NCI-H345 (cell line): ENCODE results near the gene SLC22A23.
A peak's percentile ranks its signal among the peaks of the same experiment; 100 is the strongest.

ENCODE experiments used
- DNase-seq: peaks from one replicate; lab custom pipeline; 2025; lab: John Stamatoyannopoulos, UW

SLC22A23 gene

GRCh38 chr6:3316818-3317217, 140.0 kb downstream of the SLC22A23 start:
- no peak for DNase-seq

- no peak for DNase-seq
Measured at GRCh38 chr6:3316331-3316730, 140.5 kb downstream of the SLC22A23 start.

GRCh38 chr6:3315841-3316240, 141.0 kb downstream of the SLC22A23 start:
- no peak for DNase-seq

GRCh38 chr6:3314621-3315467, 142.0 kb downstream of the SLC22A23 start:
- DNase-seq, result no peak

GRCh38 chr6:3314176-3314575, 142.7 kb downstream of the SLC22A23 start:
- DNase-seq, result no peak

- no peak for DNase-seq
Measured at GRCh38 chr6:3312604-3313231, 144.1 kb downstream of the SLC22A23 start.

- DNase-seq, result no peak
Measured at GRCh38 chr6:3311826-3312225, 145.0 kb downstream of the SLC22A23 start.

GRCh38 chr6:3310703-3311102, 146.1 kb downstream of the SLC22A23 start:
- DNase-seq, result peak; percentile 9

GRCh38 chr6:3310051-3310448, 146.8 kb downstream of the SLC22A23 start:
- DNase-seq, result no peak

GRCh38 chr6:3309391-3310050, 147.3 kb downstream of the SLC22A23 start:
- DNase-seq, result peak; percentile 45

GRCh38 chr6:3308106-3308505, 148.7 kb downstream of the SLC22A23 start:
- no peak for DNase-seq

GRCh38 chr6:3307436-3307835, 149.4 kb downstream of the SLC22A23 start:
- DNase-seq, result no peak

- DNase-seq, result no peak
Measured at GRCh38 chr6:3306848-3307247, 150.0 kb downstream of the SLC22A23 start.

GRCh38 chr6:3305831-3306230, 151.0 kb downstream of the SLC22A23 start:
- DNase-seq, result no peak

GRCh38 chr6:3305216-3305565, 151.7 kb downstream of the SLC22A23 start:
- no peak for DNase-seq

- DNase-seq, result no peak
Measured at GRCh38 chr6:3304500-3305215, 152.2 kb downstream of the SLC22A23 start.

- DNase-seq, result no peak
Measured at GRCh38 chr6:3303795-3304411, 152.9 kb downstream of the SLC22A23 start.

- DNase-seq, result no peak
Measured at GRCh38 chr6:3301506-3301905, 155.3 kb downstream of the SLC22A23 start.

GRCh38 chr6:3299221-3299620, 157.6 kb downstream of the SLC22A23 start:
- DNase-seq, result no peak

- no peak for DNase-seq
Measured at GRCh38 chr6:3297909-3298308, 158.9 kb downstream of the SLC22A23 start.

GRCh38 chr6:3297006-3297405, 159.8 kb downstream of the SLC22A23 start:
- DNase-seq, result no peak

GRCh38 chr6:3296537-3296936, 160.3 kb downstream of the SLC22A23 start:
- no peak for DNase-seq
